Gastrocnemius medialis (tissue), 4 donors: ENCODE measurements around the gene TK2. TPM values are rescaled to one million over a fixed set of nuclear protein-coding genes. Genes with fewer than 3 reads are reported as not detected.

ENCODE experiments used
- ATAC-seq, 2 donors: fragments of 150-250 bp; one replicate each; pipeline ENCODE4 v1.9.1; 2016
- DNase-seq, 2 donors: peaks; one replicate each; pipeline ENCODE4 v3.0.0-alpha.2; 2019
- H3K27ac ChIP-seq, 4 donors: fragments of 200-600 bp; sonication (generic); 1 replicate in 1 of 4; 2 replicates in 3 of 4; pipeline ENCODE4 v1.5.1; 2016 to 2018; ENCODE audit warnings: mild to moderate bottlenecking in 2 of 4, moderate library complexity in 1 of 4
- H3K27me3 ChIP-seq, 3 donors: fragments of 200-600 bp; sonication (generic) in 2 of 3; 1 replicate in 1 of 3; 2 replicates in 2 of 3; pipeline versions ENCODE4 v1.5.1 to v1.6.0; 2016 to 2019; ENCODE audit warnings: mild to moderate bottlenecking in 1 of 3, moderate library complexity in 1 of 3
- H3K36me3 ChIP-seq, 2 donors: fragments of 200-600 bp; sonication (generic) in 1 of 2; one replicate each; pipeline ENCODE4 v1.5.1; 2017 to 2018
- H3K4me1 ChIP-seq, 2 donors: fragments of 200-600 bp; sonication (generic) in 1 of 2; one replicate each; pipeline ENCODE4 v1.5.1; 2016 to 2017; ENCODE audit warnings: mild to moderate bottlenecking in 2 of 2
- H3K4me3 ChIP-seq, 4 donors: fragments of 200-600 bp; sonication (generic) in 3 of 4; 1 replicate in 1 of 4; 2 replicates in 3 of 4; pipeline ENCODE4 v1.5.1; 2016 to 2019; ENCODE audit warnings: mild to moderate bottlenecking in 2 of 4
- H3K9me3 ChIP-seq, 3 donors: fragments of 200-600 bp; sonication (generic) in 2 of 3; 1 replicate in 1 of 3; 2 replicates in 2 of 3; pipeline ENCODE4 v1.5.1; 2016 to 2019
- POLR2A ChIP-seq, 2 donors: fragments of 450-650 bp; IDR thresholded peaks; one replicate each; pipeline ENCODE4 v1.6.1; 2017; ENCODE audit warnings: antibody characterized with exemption in 2 of 2, mild to moderate bottlenecking in 2 of 2, moderate library complexity in 2 of 2
- in situ Hi-C, 4 donors: fragments of 200-750 bp; cut with MboI; loops; one replicate each; pipeline versions ENCODE4 v1.15.0 to v1.8.0; 2017; ENCODE audit warnings: low sequenced_read_pairs in 4 of 4
- intact Hi-C: fragments of 100-400 bp; cut with DNase I; formaldehyde crosslinking; loops from one replicate; pipeline ENCODE4 v1.15.1; 2023; ENCODE audit warnings: low total_unique reads
- total RNA-seq, 4 donors: library from RNA; depleted of rRNA; stranded (reverse); fragments of >200 nt; gene quantifications; one replicate each; pipeline versions ENCODE4 v1.1.0 to v1.2.3, GENCODE V29; 2016
- TF ChIP-seq, protein P1 (sequence below), 5 experiments: fragments of 450-650 bp in 3 of 5; fragments of 200-600 bp in 2 of 5; sonication (generic) in 2 of 5; IDR thresholded peaks in 4 of 5; conservative IDR thresholded peaks in 1 of 5; 1 replicate in 4 of 5; 2 replicates in 1 of 5; pipeline ENCODE4 v1.5.1; 2016 to 2019; ENCODE audit warnings: antibody characterized with exemption in 5 of 5, mild to moderate bottlenecking in 3 of 5, moderate library complexity in 3 of 5

The TK2 gene
- total RNA-seq, 4 donors from 2014 or later, result 10.6 to 22.7 (median 15.5) TPM

DNA sequence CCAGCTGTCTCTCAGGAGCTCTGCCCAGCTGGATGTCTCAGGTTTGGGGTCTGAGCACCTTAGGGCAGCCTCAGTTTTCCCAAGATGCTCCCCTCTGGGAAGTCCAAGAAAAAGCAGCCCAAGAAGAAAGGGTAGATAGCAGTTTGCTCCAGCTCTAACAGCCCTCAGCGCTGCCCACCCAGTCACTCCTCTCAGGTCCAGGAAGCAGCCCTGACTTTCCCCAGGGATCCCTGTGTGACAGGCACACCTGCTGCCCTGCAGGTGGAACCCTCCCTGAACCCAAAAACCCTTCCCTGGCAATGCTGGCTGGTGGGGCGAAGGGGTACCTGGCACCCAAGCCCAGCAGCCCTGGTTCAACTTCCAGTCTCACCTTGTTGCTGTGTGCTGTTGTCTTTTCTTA is 74.7 kb downstream of the TK2 start:
- in situ Hi-C loops (loop anchor here in 3 of 4 donors (5.0 to 10.0 kb wide), 5 partner anchors 60 to 82 kb away; partner anchors contain the start of genes CKLF (in 1 of the 3) and TK2 (in 1 of the 3)), intact Hi-C loops (loop anchor here (5.0 kb wide), 1 partner anchor 127 kb away; the partner anchor contains the start of gene CMTM3)

GRCh38 chr16:66474750-66475199 is 75.1 kb downstream of the TK2 start:
- Histone ChIP-seq H3K27me3 (peaks cover 5 to 10% (median 6%) of the 10 kb centered on the region in 3 donors), H3K4me3 (no peak overlapping the region), H3K4me1 (peaks cover 3 to 7% of the 10 kb centered on the region in 2 donors), H3K36me3 (no peaks in the 10 kb centered on the region), H3K27ac (no peak overlapping the region), H3K9me3 (no peaks in the 10 kb centered on the region)
- intact Hi-C loops (loop anchor here (5.0 kb wide), 1 partner anchor 128 kb away; the partner anchor contains the start of gene CMTM3), in situ Hi-C loops (loop anchor here in 3 of 4 donors (5.0 to 10.0 kb wide), 5 partner anchors 60 to 83 kb away; partner anchors contain the start of genes CKLF (in 1 of the 3) and TK2 (in 1 of the 3))
- TF ChIP-seq, protein P1, sequence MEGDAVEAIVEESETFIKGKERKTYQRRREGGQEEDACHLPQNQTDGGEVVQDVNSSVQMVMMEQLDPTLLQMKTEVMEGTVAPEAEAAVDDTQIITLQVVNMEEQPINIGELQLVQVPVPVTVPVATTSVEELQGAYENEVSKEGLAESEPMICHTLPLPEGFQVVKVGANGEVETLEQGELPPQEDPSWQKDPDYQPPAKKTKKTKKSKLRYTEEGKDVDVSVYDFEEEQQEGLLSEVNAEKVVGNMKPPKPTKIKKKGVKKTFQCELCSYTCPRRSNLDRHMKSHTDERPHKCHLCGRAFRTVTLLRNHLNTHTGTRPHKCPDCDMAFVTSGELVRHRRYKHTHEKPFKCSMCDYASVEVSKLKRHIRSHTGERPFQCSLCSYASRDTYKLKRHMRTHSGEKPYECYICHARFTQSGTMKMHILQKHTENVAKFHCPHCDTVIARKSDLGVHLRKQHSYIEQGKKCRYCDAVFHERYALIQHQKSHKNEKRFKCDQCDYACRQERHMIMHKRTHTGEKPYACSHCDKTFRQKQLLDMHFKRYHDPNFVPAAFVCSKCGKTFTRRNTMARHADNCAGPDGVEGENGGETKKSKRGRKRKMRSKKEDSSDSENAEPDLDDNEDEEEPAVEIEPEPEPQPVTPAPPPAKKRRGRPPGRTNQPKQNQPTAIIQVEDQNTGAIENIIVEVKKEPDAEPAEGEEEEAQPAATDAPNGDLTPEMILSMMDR (IDR thresholded peaks at IDR 0.05 in 4 of 5, conservative IDR thresholded peaks at IDR 0.05 in 1 of 5), result no peak
- TF ChIP-seq POLR2A (IDR thresholded peaks at IDR 0.05), result no peak
- no peak for DNase-seq
- no peak for ATAC-seq

More for the DNA sequence above, 74.7 kb downstream of the TK2 start:
- DNase-seq (no peak), ATAC-seq (no peak)
- Histone ChIP-seq H3K36me3 (no peaks in the 10 kb centered on the region), H3K9me3 (no peaks in the 10 kb centered on the region), H3K27me3 (peaks cover 5 to 10% (median 6%) of the 10 kb centered on the region in 3 donors), H3K4me3 (no peak overlapping the region), H3K27ac (no peak overlapping the region), H3K4me1 (peaks cover 3 to 7% of the 10 kb centered on the region in 2 donors)
- no peak for TF ChIP-seq POLR2A (IDR thresholded peaks at IDR 0.05)
- TF ChIP-seq, protein P1 (IDR thresholded peaks at IDR 0.05 in 4 of 5, conservative IDR thresholded peaks at IDR 0.05 in 1 of 5), result no peak

GRCh38 chr16:66473654-66474519 is 76.0 kb downstream of the TK2 start:
- Histone ChIP-seq H3K27ac (no peak overlapping the region), H3K4me3 (no peak overlapping the region), H3K4me1 (peaks cover 3 to 4% of the 10 kb centered on the region in 2 donors), H3K27me3 (peaks cover 5 to 10% (median 6%) of the 10 kb centered on the region in 3 donors), H3K36me3 (no peaks in the 10 kb centered on the region), H3K9me3 (no peaks in the 10 kb centered on the region)
- intact Hi-C loops, result no loop called here
- no peak for ATAC-seq
- DNase-seq, result no peak
- in situ Hi-C loops, result loop anchor here in 1 of 4 donors (10.0 kb wide), 2 partner anchors 59 to 81 kb away; partner anchors contain the start of genes CKLF and TK2
- no peak for TF ChIP-seq POLR2A (IDR thresholded peaks at IDR 0.05)
- TF ChIP-seq, protein P1 (IDR thresholded peaks at IDR 0.05 in 4 of 5, conservative IDR thresholded peaks at IDR 0.05 in 1 of 5), result no peak

DNA sequence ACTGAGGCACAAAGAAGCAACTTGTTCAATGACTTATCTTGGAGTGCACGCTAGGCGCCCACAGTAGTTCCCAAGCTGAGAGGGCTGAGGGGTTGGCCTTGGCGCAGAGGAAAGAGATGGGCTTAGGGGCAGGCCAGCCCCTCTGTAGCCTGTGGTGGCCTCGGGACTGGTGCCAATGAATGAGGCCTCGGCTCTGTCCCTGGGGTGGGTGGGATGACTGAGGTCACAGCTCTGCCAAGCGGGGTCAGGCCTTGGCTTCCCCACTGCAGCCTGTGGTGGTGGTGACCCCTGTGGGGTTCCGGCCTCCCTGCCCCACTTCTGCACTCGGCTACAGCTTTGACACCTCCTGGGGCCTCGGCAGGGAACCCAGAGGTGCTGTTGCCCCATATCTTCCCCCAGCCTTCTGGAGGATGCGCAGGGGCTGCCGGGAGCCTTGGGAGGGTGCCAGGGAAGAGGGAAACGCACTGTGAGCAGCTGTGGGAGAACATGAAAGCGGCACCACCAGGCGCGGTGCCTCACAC is 76.8 kb downstream of the TK2 start:
- H3K4me3 ChIP-seq, result no peak overlapping the region
- no peaks in the 10 kb centered on the region for H3K4me1 ChIP-seq
- TF ChIP-seq POLR2A (IDR thresholded peaks at IDR 0.05), result no peak
- TF ChIP-seq, protein P1 (IDR thresholded peaks at IDR 0.05 in 4 of 5, conservative IDR thresholded peaks at IDR 0.05 in 1 of 5), result no peak
- intact Hi-C loops, result no loop called here
- H3K27ac ChIP-seq, result no peak overlapping the region
- DNase-seq (no peak), ATAC-seq (no peak)
- in situ Hi-C loops, result loop anchor here in 1 of 4 donors (10.0 kb wide), 2 partner anchors 58 to 82 kb away; partner anchors contain the start of genes CKLF and TK2
- H3K27me3 ChIP-seq, result peaks cover 5 to 10% (median 6%) of the 10 kb centered on the region in 3 donors
- no peaks in the 10 kb centered on the region for H3K36me3 ChIP-seq
- H3K9me3 ChIP-seq, result no peaks in the 10 kb centered on the region
